Measurements from ENCODE around the gene NOC2L.

The NOC2L gene

GRCh38 chr1:942864-943533 lies 16.1 kb downstream of the NOC2L start:
- no peak for DNase-seq (ENCODE audit: low read depth)

DNA sequence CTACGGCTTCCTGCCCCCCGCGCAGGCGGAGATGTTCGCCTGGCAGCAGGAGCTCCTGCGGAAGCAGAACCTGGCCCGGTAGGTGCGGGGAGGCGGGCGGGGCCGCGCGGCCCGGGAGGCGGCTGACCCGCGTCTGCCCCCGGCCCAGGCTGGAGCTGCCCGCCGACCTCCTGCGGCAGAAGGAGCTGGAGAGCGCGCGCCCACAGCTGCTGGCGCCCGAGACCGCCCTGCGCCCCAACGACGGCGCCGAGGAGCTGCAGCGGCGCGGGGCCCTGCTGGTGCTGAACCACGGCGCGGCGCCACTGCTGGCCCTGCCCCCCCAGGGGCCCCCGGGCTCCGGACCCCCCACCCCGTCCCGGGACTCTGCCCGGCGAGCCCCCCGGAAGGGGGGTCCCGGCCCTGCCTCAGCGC lies 16.6 kb downstream of the NOC2L start:
- no peak for DNase-seq (ENCODE audit: low read depth)

DNA sequence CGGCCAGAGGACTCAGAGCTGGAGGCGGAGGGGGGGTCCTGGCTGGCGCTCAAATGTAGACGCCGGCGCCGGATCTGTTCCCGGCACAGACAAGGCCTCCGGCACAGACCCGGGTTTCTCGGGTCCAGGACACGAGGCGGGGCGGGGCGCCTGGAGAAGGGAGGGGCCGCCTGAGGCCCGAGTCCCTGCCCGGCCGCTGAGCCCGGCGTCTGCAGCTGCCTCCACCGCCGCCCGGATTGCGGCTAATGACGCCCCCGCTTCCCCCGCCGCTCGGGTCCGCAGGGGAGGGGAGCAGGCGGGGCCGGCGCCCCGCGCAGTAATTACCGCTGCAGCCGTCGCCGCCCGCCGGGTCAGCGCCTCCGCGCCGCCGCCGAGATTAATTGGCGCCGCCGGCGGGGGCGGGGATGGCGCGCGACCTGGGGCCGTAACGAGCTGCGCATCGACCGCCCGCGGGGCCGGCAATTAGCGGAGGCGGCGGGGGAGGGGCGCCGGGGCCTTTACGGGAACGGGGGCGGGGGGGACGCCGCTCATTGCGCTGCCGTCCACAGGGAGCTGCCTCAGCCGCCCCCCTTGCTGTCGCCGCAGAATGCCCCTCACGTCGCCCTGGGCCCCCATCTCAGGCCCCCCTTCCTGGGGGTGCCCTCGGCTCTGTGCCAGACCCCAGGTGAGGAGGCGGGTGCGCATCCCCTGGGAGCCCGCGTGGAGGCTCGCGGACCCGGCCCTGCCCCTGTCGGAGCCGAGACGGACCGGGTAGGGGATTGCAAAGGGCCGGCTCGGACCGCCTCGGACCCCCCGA lies 17.3 kb downstream of the NOC2L start:
- peak; percentile 28 for DNase-seq (ENCODE audit: low read depth)

DNA sequence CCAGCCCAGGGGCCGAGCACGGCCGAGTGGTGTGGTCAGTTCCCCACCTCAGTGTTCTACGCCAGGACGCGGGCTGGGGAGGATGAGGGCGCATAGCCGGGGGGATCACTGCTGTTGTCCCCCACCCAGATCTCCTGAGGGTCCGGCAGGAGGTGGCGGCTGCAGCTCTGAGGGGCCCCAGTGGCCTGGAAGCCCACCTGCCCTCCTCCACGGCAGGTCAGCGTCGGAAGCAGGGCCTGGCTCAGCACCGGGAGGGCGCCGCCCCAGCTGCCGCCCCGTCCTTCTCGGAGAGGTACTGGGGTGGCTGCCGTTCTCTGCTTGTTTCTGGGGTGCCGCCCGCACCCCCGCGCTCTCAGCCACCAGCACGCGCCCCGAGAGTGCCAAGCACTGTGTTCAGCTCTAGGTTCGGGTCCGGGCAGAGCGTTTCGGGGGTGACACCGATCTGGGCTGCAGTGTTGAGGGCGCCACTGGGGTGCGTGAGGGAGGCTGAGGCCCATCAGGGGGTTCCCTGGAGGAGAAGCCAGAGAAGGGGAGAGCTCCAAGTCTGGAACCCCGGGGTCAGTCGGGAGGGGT lies 18.0 kb downstream of the NOC2L start:
- no peak for DNase-seq (ENCODE audit: low read depth)

- DNase-seq (ENCODE audit: low read depth): peak; percentile 19
Observed at GRCh38 chr1:940107-941014, 18.7 kb downstream of the NOC2L start.

- no peak for DNase-seq (ENCODE audit: low read depth)
Observed at GRCh38 chr1:939511-940106, 19.4 kb downstream of the NOC2L start.

DNA sequence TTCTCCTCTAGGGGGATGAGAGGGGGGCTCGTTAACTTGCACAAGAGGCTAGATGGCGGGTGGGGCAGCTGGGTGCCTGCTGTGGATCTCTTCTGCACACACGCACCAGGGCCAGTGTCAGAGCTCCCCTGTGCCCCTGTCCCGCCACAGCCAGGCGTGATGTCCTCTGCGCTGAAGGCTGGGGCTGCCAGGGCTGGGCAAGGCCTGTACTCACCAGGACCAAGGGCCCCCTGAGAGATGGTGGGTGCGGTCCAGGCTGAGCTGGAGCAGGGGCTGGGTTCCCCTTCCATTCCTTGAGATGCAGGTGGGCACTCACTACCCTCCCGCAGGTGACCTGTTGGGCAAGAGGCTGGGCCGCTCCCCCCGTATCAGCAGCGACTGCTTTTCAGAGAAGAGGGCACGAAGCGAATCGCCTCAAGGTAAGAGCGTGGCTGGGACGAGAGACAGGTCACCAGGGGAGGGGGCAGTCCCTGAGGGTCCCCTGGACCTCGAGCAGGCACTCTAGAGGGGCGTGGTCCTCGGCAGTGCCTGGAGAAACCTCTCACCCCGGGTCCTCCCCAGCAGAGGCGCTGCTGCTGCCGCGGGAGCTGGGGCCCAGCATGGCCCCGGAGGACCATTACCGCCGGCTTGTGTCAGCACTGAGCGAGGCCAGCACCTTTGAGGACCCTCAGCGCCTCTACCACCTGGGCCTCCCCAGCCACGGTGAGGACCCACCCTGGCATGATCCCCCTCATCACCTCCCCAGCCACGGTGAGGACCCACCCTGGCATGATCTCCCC lies 20.2 kb downstream of the NOC2L start:
- no peak for DNase-seq (ENCODE audit: low read depth)

GRCh38 chr1:938088-938683 lies 20.9 kb downstream of the NOC2L start:
- no peak for DNase-seq (ENCODE audit: low read depth)

- DNase-seq (ENCODE audit: low read depth): no peak
Observed at GRCh38 chr1:937521-937920, 21.5 kb downstream of the NOC2L start.

DNA sequence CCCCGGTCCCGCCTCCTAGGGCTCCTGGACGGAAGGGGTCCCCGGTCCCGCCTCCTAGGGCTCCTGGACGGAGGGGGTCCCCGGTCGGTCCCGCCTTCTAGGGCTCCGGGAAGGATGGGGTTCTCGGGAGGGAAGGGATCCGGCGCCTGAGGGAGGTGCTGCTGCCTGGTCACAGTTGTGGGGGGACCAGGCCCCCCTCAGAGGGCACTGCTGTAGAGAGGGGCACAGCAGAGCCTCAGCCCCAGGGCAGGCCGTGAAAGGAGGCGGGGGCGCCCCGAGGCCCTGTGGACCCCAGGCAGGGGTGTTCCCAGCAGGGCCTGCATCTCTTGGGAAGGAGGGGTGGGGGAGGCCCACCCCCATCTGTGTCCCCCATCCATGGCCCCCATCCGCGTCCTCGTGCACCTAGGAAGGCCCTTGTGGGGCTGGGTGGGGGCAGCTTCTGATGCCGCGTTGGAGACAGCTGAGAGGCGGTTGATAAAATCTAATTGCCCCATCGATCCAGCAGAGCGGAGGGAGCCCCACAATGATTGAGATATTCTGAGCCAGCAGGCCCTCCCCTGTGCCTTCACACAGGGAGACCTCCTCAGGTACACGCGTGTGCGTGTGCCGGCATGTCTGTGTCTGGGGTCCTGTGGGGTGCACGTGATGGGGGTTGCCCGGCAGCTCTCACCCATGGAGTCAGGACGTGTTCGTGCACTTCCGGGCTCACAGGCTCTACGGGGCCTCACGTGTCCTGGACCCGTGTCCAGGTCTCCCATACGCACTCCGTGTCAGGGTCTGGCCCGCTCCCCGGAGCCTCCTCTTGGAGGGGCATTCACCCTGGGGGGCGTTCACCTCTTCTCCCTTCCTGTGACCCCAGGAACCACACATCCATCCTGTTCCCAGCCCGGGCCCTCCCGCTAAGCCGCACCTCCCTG lies 22.4 kb downstream of the NOC2L start:
- no peak for DNase-seq (ENCODE audit: low read depth)

GRCh38 chr1:935751-936231 lies 23.3 kb downstream of the NOC2L start:
- no peak for DNase-seq (ENCODE audit: low read depth)

DNA sequence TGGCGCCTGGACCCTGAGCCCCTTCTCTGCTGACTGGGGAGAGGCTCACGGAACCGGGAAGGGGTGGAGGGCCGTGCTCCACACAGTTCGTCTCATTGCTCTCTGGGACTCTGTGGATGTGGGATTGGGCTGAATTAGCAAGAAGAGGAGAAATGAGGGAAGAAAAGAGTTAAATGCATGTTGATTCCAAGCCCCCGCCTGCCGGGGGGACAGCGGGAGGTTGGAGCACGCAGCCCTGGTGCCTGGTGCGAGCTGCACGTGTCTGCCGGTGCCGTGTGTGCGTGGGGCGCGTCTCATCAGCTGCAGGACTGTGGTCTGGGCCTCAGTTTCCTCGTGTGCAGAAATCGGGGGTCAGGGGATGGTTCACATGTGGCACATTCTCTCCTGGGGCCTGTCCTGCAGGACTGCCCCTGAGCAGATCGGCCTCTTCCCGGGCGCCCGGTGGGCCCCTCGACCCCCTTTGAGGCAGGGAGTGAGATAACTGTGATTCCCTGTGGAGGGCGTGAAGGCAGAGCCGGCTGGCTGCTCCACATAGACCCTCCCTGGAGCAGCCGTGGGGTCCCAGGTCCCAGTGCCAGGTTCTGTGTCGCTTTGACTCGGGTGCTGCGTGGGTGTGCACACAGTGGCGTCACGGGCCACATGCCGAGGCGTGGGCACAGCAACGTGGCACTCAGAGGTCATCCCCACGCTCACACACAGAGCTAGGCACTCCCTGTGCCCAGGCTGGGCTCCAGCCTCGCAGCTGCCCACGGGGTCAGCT lies 23.9 kb downstream of the NOC2L start:
- no peak for DNase-seq (ENCODE audit: low read depth)

GRCh38 chr1:933603-933940 lies 25.5 kb downstream of the NOC2L start:
- DNase-seq (ENCODE audit: low read depth): no peak

- no peak for DNase-seq (ENCODE audit: low read depth)
Observed at GRCh38 chr1:932776-933602, 26.1 kb downstream of the NOC2L start.

- no peak for DNase-seq (ENCODE audit: low read depth)
Observed at GRCh38 chr1:932173-932510, 26.9 kb downstream of the NOC2L start.

DNA sequence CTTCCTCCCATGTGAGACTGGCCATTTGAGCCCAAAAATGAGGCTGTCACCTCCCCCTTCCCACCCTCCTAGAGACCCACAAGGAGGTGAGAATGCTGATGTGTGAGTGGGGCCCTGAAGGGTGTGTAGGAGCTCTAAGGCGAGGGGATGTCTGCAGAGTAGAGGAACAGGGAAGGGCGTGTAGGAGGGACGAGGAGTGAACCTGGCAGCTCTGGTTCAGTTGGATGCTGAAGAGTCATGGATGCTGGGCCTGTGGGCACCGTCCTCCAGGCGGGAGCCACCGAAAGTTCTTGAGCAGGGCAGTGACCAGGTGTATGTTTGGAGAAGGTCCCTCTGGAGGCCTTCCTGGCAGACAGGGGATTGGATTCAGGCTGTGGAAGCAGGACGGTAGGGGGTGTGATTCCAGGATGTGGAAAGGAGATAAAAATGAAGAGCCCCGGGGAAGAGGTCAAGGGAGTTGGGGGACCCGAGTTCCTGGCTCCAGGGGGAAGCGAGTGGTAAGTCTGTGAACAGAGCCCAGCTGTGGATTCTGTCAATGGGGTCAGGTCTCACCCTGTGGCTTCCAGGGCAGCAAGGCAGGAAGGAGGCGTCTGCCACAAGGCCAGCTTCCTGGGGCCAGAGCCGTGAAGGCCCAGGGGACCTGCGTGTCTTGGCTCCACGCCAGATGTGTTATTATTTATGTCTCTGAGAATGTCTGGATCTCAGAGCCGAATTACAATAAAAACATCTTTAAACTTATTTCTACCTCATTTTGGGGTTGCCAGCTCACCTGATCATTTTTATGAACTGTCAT lies 27.5 kb downstream of the NOC2L start:
- no peak for DNase-seq (ENCODE audit: low read depth)

DNA sequence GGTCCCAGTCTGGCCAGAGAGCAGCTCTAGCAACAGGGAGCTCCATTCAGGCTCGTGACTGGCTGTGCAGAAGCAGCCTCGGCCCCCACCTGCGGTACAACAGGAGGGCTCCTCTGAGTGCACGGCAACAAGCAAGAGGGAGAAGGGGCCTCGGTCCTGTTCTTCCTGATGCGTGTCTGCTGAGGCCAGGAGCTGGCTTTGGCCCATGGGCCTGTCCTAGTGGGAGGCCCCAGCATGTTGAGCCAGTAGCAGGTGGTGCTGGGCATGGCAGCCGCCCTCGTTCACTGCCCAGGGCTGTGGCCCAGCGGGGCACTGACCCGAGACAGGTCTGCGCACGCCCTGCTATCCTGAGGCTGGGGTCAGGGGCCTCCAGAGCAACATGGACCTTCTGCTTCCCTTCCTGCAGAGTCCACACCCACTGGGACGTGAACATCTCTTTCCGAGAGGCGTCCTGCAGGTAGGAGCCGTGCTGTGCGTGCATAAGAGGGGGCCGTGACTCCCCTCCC lies 28.4 kb downstream of the NOC2L start:
- DNase-seq (ENCODE audit: low read depth): no peak

All from fibroblast of gingiva (primary cell).